Suppressor macrophage treated with lipopolysaccharide for 4 hours (primary cell): Measurements from ENCODE around the gene TAGLN3.

ENCODE experiments used
- DNase-seq: peaks from one replicate; pipeline ENCODE4 v3.0.0-alpha.2; 2020

The TAGLN3 gene

GRCh38 chr3:111998636-111999483, at the start of gene TAGLN3:
TAGLN3 (plus strand) TSS chr3:111998922; CDS start chr3:111999423, 501 bp downstream.
- no peak for DNase-seq

- DNase-seq: no peak
These were observed 49.0 kb upstream of the TAGLN3 start for GRCh38 chr3:111949712-111950111.

- DNase-seq: no peak
These were observed 47.7 kb upstream of the TAGLN3 start for GRCh38 chr3:111951032-111951431.

- DNase-seq: no peak
These were observed 46.6 kb upstream of the TAGLN3 start for GRCh38 chr3:111952086-111952485.

GRCh38 chr3:111952866-111953450, 45.8 kb upstream of the TAGLN3 start:
- no peak for DNase-seq

- no peak for DNase-seq
These were observed 44.3 kb upstream of the TAGLN3 start for GRCh38 chr3:111954228-111954990.

- DNase-seq: no peak
These were observed 42.8 kb upstream of the TAGLN3 start for GRCh38 chr3:111955876-111956275.

GRCh38 chr3:111956449-111956848, 42.3 kb upstream of the TAGLN3 start:
- DNase-seq: no peak

GRCh38 chr3:111956995-111957734, 41.6 kb upstream of the TAGLN3 start:
- no peak for DNase-seq

- DNase-seq: no peak
These were observed 37.1 kb upstream of the TAGLN3 start for GRCh38 chr3:111961461-111962164.

GRCh38 chr3:111963424-111963823, 35.3 kb upstream of the TAGLN3 start:
- peak; percentile 81 for DNase-seq

GRCh38 chr3:111965484-111965883, 33.2 kb upstream of the TAGLN3 start:
- no peak for DNase-seq

GRCh38 chr3:111967068-111967467, 31.7 kb upstream of the TAGLN3 start:
- DNase-seq: peak; percentile 50

GRCh38 chr3:111967651-111968274, 31.0 kb upstream of the TAGLN3 start:
- peak; percentile 88 for DNase-seq

- DNase-seq: no peak
These were observed 30.2 kb upstream of the TAGLN3 start for GRCh38 chr3:111968319-111969054.

GRCh38 chr3:111970376-111970775, 28.3 kb upstream of the TAGLN3 start:
- no peak for DNase-seq

GRCh38 chr3:111971533-111972130, 27.1 kb upstream of the TAGLN3 start:
- no peak for DNase-seq

GRCh38 chr3:111972891-111973290, 25.8 kb upstream of the TAGLN3 start:
- DNase-seq: no peak

- no peak for DNase-seq
These were observed 23.6 kb upstream of the TAGLN3 start for GRCh38 chr3:111975131-111975530.

GRCh38 chr3:111976254-111976653, 22.5 kb upstream of the TAGLN3 start:
- DNase-seq: no peak
